Lung (tissue), 12 donors: ENCODE measurements around the gene SRRM4. TPM values are rescaled to one million over a fixed set of nuclear protein-coding genes. Genes with fewer than 3 reads are reported as not detected.

Experiments used
- ATAC-seq: fragments of 200-7000 bp; cut with Tn5 transposase; one replicate; pipeline ENCODE4 v1.9.1; 2020; ENCODE audit warnings: moderate number of reproducible peaks; ENCODE audit not compliant: insufficient read depth, low FRiP score
- DNase-seq, 3 donors: peaks; one replicate each; pipeline ENCODE4 v3.0.0-alpha.2; 2013 to 2017
- H3K27ac ChIP-seq, 2 donors: one replicate each; pipeline ENCODE4 v1.5.1; 2013; ENCODE audit warnings: mild to moderate bottlenecking in 2 of 2, moderate library complexity in 2 of 2, control low read depth in 1 of 2, inconsistent platforms in 1 of 2, low read depth in 1 of 2, low read length in 1 of 2
- H3K27me3 ChIP-seq, 3 donors: one replicate each; pipeline ENCODE4 v1.5.1; 2013; ENCODE audit warnings: low read length in 2 of 3; ENCODE audit not compliant: control insufficient read depth in 3 of 3, insufficient read depth in 3 of 3
- H3K36me3 ChIP-seq, 4 donors: one replicate each; pipeline ENCODE4 v1.5.1; 2013; ENCODE audit warnings: low read length in 4 of 4, mild to moderate bottlenecking in 1 of 4, moderate library complexity in 1 of 4; ENCODE audit not compliant: control insufficient read depth in 4 of 4, insufficient read depth in 4 of 4
- H3K4me1 ChIP-seq, 5 donors: one replicate each; pipeline ENCODE4 v1.5.1; 2013; ENCODE audit warnings: low read length in 5 of 5, mild to moderate bottlenecking in 2 of 5, moderate library complexity in 1 of 5; ENCODE audit not compliant: control insufficient read depth in 5 of 5, insufficient read depth in 5 of 5
- H3K4me3 ChIP-seq: one replicate; pipeline ENCODE4 v1.5.1; 2013; ENCODE audit warnings: mild to moderate bottlenecking, control low read depth, moderate library complexity
- H3K9ac ChIP-seq, 2 donors: one replicate each; pipeline ENCODE4 v1.5.1; 2013; ENCODE audit warnings: low read length in 2 of 2, control low read depth in 1 of 2; ENCODE audit not compliant: insufficient read depth in 1 of 2
- H3K9me3 ChIP-seq, 4 donors: one replicate each; pipeline ENCODE4 v1.5.1; 2013; ENCODE audit warnings: low read length in 3 of 4, mild to moderate bottlenecking in 1 of 4, moderate library complexity in 1 of 4; ENCODE audit not compliant: control insufficient read depth in 4 of 4, insufficient read depth in 3 of 4
- WGBS, 2 donors: extraction: QIAGEN DNeasy Blood & Tissue Kit; methylation state at CpG; one replicate each; pipeline ENCODE4 v1.1.7; 2013; 5-methylcytosine and 5-hydroxymethylcytosine counted together
- polyA plus RNA-seq, 2 donors: library from polyadenylated mRNA; stranded (reverse); fragments of 200-250 nt; gene quantifications; one replicate each; pipeline ENCODE4 v1.2.1, GENCODE V29; 2013
- total RNA-seq, 2 donors: library from RNA; depleted of rRNA in 1 of 2; stranded (reverse); fragments of >200 nt in 1 of 2; gene quantifications; one replicate each; pipeline ENCODE4 v1.2.1, GENCODE V29; 2014 to 2021
- TF ChIP-seq, protein P1 (sequence below): IDR thresholded peaks from 2 replicates; pipeline ENCODE4 v1.5.1; 2012; ENCODE audit warnings: mild to moderate bottlenecking; ENCODE audit errors: control extremely low read depth, extremely low read depth
- donor health status: control.
- donor health status: control.
- donor health status: Bipolar disorder and iron deficiency.
- donor health status: healthy.
- donor health status: DM: yes; HTN: yes; CAD: no.

SRRM4 gene
- total and polyA plus RNA-seq, 4 donors, result 0.01 to 0.20 (median 0.03) TPM

- no peak for ATAC-seq
- no peak overlapping the region for H3K9ac ChIP-seq
- H3K27me3 ChIP-seq, result peaks cover 0 to 7% (median 0%) of the 10 kb centered on the region in 3 donors
- no peak for DNase-seq
- H3K36me3 ChIP-seq, result no peaks in the 10 kb centered on the region
- H3K27ac ChIP-seq, result no peak overlapping the region
- no peak overlapping the region for H3K4me3 ChIP-seq
- TF ChIP-seq, protein P1, sequence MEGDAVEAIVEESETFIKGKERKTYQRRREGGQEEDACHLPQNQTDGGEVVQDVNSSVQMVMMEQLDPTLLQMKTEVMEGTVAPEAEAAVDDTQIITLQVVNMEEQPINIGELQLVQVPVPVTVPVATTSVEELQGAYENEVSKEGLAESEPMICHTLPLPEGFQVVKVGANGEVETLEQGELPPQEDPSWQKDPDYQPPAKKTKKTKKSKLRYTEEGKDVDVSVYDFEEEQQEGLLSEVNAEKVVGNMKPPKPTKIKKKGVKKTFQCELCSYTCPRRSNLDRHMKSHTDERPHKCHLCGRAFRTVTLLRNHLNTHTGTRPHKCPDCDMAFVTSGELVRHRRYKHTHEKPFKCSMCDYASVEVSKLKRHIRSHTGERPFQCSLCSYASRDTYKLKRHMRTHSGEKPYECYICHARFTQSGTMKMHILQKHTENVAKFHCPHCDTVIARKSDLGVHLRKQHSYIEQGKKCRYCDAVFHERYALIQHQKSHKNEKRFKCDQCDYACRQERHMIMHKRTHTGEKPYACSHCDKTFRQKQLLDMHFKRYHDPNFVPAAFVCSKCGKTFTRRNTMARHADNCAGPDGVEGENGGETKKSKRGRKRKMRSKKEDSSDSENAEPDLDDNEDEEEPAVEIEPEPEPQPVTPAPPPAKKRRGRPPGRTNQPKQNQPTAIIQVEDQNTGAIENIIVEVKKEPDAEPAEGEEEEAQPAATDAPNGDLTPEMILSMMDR, result no peak
- WGBS, 2 donors, result 20 to 42% methylated on average over 4 of the region's 4 CpGs
- no peaks in the 10 kb centered on the region for H3K9me3 ChIP-seq
- H3K4me1 ChIP-seq, result no peaks in the 10 kb centered on the region
Measured at GRCh38 chr12:119082496-119082895, 101.2 kb downstream of the SRRM4 start.

- Histone ChIP-seq H3K27ac (no peak overlapping the region), H3K4me3 (no peak overlapping the region), H3K9ac (no peak overlapping the region), H3K27me3 (peaks cover 0 to 15% (median 0%) of the 10 kb centered on the region in 3 donors), H3K4me1 (no peaks in the 10 kb centered on the region), H3K9me3 (peaks cover 0 to 2% (median 0%) of the 10 kb centered on the region in 4 donors), H3K36me3 (no peaks in the 10 kb centered on the region)
- DNase-seq (no peak), ATAC-seq (no peak)
- TF ChIP-seq, protein P1, result no peak
- WGBS, 2 donors, result 72 to 84% methylated on average over 10 of the region's 10 CpGs
Measured at GRCh38 chr12:119088685-119089379, 107.5 kb downstream of the SRRM4 start.

GRCh38 chr12:119089380-119090013 is 108.2 kb downstream of the SRRM4 start:
- Histone ChIP-seq H3K9me3 (peaks cover 0 to 2% (median 0%) of the 10 kb centered on the region in 4 donors), H3K9ac (no peak overlapping the region), H3K4me3 (no peak overlapping the region), H3K27me3 (peaks cover 0 to 12% (median 0%) of the 10 kb centered on the region in 3 donors), H3K36me3 (no peaks in the 10 kb centered on the region), H3K27ac (no peak overlapping the region), H3K4me1 (no peaks in the 10 kb centered on the region)
- TF ChIP-seq, protein P1, result no peak
- ATAC-seq, result no peak
- 40 to 43% methylated on average over 1 of the region's 1 CpG for WGBS, 2 donors
- no peak for DNase-seq
